ENCODE results near the gene KNSTRN.

The KNSTRN gene

DNA sequence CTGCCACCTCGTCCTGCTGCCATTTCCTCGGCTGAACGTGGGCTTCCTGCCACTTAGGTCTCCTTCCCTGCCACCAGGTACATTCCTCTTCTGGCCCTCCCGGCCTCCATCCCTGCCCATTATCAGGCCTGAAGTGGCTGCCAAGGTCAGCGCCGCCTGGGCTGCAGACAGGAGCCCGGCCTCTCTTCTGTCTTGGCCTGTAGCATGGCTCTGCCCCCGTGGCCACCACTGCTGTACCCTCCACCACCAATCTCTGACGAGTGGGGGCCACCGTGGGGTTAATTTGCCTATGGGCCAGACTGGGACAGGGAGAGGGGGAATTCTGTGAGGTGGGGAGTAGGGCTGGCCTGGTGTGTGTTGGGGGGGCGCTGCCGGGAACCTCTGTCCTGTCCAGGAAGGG, 56.2 kb downstream of the KNSTRN start:
- POLR2A ChIA-PET (ENCODE audit: low non-redundant PET): no interaction called here

GRCh38 chr15:40439461-40439959, 57.0 kb downstream of the KNSTRN start:
- ChIA-PET CTCF (interaction anchor here (0.6 to 1.4 kb wide), 6 partner anchors 19 to 307 kb away, joined by 4 to 9 read pairs (median 5); no protein-coding TSS in a partner anchor), POLR2A (ENCODE audit: low non-redundant PET) (no interaction called here)
- TF ChIP-seq CTCF (conservative IDR thresholded peaks at IDR 0.05; ENCODE audit: low read depth): no peak
- peak overlapping the region; percentile 79 for H3K27ac ChIP-seq
- DNase-seq (ENCODE audit: low spot score): no peak

More for the DNA sequence above, 56.2 kb downstream of the KNSTRN start:
- CTCF ChIA-PET: interaction anchor here (0.6 kb wide), 1 partner anchor 149 kb away, joined by 4 read pairs; no protein-coding TSS in a partner anchor
- no peak for TF ChIP-seq CTCF (conservative IDR thresholded peaks at IDR 0.05; ENCODE audit: low read depth)
- no peak for DNase-seq (ENCODE audit: low spot score)
- peak overlapping the region; percentile 79 for H3K27ac ChIP-seq

DNA sequence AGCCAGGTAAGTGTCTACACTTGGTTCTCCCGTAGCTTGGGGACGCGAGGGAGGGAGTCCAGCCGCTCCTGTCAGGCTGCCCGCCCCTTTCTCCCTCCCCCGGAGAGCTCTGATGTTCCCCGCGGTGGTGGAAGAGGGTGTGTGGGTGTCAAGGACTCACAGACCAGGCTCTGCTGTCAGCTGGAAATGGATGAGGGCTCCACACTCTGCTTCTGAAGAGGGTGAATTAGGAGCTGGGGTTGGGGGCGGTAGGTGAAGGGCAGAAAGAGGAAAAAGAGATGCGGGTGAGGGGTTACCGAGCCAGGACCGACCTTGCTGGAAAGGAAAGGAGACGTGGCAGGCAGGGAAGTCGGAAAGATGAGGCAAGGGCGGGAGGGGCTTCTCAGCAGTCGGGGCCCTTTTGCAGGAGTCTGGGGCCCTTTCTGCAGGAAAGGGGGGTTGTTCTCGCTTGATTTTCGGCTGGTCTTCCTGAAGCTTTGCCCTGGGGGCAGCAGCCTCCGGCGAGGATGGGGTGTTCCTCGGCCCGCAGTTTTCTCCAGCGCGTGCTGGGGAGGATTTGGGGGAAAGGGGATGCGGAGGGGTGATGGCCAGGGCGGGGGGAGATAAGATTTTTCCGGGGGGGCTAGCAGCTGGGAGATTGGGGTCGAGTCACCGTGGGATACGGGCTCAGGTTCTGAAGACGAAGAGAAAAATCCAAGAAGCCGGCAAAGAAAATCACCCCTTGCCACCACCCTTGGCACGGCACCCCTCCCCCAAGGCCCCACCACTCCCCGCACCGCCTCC, 57.6 kb downstream of the KNSTRN start:
- DNase-seq (ENCODE audit: low spot score): no peak
- POLR2A ChIA-PET (ENCODE audit: low non-redundant PET): interaction anchor here (0.5 kb wide), 1 partner anchor 133 kb away, joined by 8 read pairs; no protein-coding TSS in a partner anchor
- CTCF ChIA-PET: interaction anchor here (0.5 to 1.4 kb wide), 6 partner anchors 14 to 307 kb away, joined by 4 to 9 read pairs (median 6); no protein-coding TSS in a partner anchor
- TF ChIP-seq CTCF (conservative IDR thresholded peaks at IDR 0.05; ENCODE audit: low read depth): no peak
- H3K27ac ChIP-seq: peak overlapping the region; percentile 79

GRCh38 chr15:40440743-40441564, 58.4 kb downstream of the KNSTRN start, which contains the start of gene BAHD1:
TSS of gene BAHD1 (plus strand) at chr15:40440953. CDS start at chr15:40458465, 17,512 bp downstream.
- POLR2A ChIA-PET (ENCODE audit: low non-redundant PET): no interaction called here
- TF ChIP-seq CTCF (conservative IDR thresholded peaks at IDR 0.05; ENCODE audit: low read depth): peak; percentile 65
- peak; percentile 100 for DNase-seq (ENCODE audit: low spot score)
- H3K27ac ChIP-seq: peak within 1 kb of the TSS; percentile 79
- CTCF ChIA-PET: interaction anchor here (0.8 to 1.4 kb wide), 5 partner anchors 13 to 328 kb away, joined by 3 to 5 read pairs (median 3); partner anchors contain the start of gene C15orf62

DNA sequence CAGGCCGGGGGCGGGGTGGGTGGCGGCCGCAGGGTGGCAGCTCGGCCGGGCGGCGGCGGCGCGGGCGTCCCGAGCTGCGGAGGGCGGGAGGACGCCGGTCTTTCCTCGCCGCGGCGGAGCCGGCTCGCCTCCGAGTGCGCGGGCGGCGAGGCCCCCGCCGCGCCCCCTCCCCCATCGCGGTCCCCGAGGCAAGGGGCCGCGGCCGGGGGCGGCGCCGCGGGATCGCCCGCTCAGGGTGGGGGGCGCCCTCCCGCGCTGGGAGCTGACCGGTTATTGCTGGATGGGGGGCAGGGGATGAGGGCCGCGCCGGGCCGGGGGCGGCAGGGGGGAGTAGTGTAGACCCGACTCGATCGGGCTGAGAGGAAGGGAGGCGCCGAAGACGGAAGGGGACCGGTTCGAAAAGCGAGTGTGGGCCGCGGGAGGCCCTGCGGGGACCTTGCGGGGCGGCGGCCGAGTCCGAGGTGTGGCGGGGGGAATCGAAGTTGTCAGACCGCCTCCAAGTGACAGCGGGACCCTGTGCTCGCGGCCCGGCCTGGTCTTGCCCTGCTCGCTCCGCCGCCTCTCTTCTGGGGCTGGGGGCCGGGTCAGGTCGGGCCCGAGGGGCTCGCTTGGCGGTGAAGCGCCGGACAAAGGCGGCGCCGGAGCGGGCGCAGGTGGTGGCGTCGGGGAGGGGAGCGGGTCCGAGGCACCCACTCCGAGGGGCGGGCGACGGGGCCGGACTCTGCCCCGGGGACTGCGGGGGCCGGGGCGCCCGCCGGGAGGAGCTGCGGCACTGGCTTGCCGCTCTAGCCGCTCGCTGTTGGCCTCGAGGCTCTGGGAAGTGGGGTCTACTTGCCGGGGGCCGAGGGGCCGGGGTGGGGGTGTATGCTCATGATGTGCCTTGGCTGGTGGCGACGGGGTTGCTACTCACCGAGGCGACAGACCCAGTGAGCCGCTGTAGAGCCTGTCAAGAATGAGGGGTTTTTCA, 59.3 kb downstream of the KNSTRN start:
- no peak for DNase-seq (ENCODE audit: low spot score)
- peak overlapping the region; percentile 79 for H3K27ac ChIP-seq
- no peak; the same call in 1 of the 2 replicates for TF ChIP-seq CTCF (conservative IDR thresholded peaks at IDR 0.05; ENCODE audit: low read depth)
- CTCF ChIA-PET: interaction anchor here (0.7 to 1.4 kb wide), 6 partner anchors 12 to 328 kb away, joined by 3 to 4 read pairs (median 3); partner anchors contain the start of gene C15orf62
- POLR2A ChIA-PET (ENCODE audit: low non-redundant PET): no interaction called here

Measured in RWPE1 (cell line).